ENCODE results near the gene LILRA1. TPM values are rescaled to one million over a fixed set of nuclear protein-coding genes. Genes with fewer than 3 reads are reported as not detected.

Gene LILRA1
- total and polyA plus RNA-seq, 9 of the 15 experiments (the other 6 are each of a cell fraction or from before 2014, with no cell fraction given), result not detected

- H2AFZ ChIP-seq (ENCODE audit: low read depth, low read length), result no peak overlapping the region
- in situ Hi-C loops (cut with MboI) (no loop called here), intact Hi-C loops (cut with micrococcal nuclease) (no loop called here)
- no peak overlapping the region for H3K4me2 ChIP-seq (ENCODE audit: insufficient read depth, low read length)
- no peaks in the 10 kb centered on the region for H3K27me3 ChIP-seq (ENCODE audit: control insufficient read depth in 2 of 2, insufficient read depth in 2 of 2, low read length in 2 of 2)
- CTCF ChIA-PET (ENCODE audit: low intra/inter-chr PET ratio), result no interaction called here
- no peak for ATAC-seq
- H3K27ac ChIP-seq (ENCODE audit: extremely low read depth, low read depth, low read length), result no peak overlapping the region
- no TSS peak for BruUV-seq (replicated peaks)
- no peaks in the 10 kb centered on the region for H3K4me1 ChIP-seq (replicated peaks in 1 of 2; ENCODE audit: control insufficient read depth in 2 of 2, insufficient read depth in 2 of 2, low read length in 2 of 2)
- no peak overlapping the region for H3K9ac ChIP-seq (ENCODE audit: insufficient read depth in 1 of 2, low read depth in 2 of 2, low read length in 2 of 2)
- no peaks in the 10 kb centered on the region for H3K36me3 ChIP-seq (ENCODE audit: control insufficient read depth, insufficient read depth, low read length)
- no peaks in the 10 kb centered on the region for H3K9me3 ChIP-seq (replicated peaks; ENCODE audit: control insufficient read depth, insufficient read depth, low read depth, low read length)
- DNase-seq (ENCODE audit: extremely low read depth in 1 of 4, low spot score in 3 of 4), result no peak
- POLR2A ChIA-PET, result no interaction called here
- no peaks in the 10 kb centered on the region for H4K20me1 ChIP-seq (replicated peaks; ENCODE audit: control insufficient read depth, insufficient read depth, low read length)
- no peak overlapping the region for H3K4me3 ChIP-seq
- FAIRE-seq, result no peak
- WGBS (ENCODE audit: insufficient coverage, low coverage, missing lambda C conversion rate), result 0% methylated on average over 5 of the region's 5 CpGs
- H3K9me1 ChIP-seq (ENCODE audit: control insufficient read depth, insufficient read depth, low read length), result no peaks in the 10 kb centered on the region
- no peaks in the 10 kb centered on the region for H3K79me2 ChIP-seq (ENCODE audit: control insufficient read depth, insufficient read depth, low read length)
- TF ChIP-seq C11orf30 (IDR thresholded peaks at IDR 0.05; ENCODE audit: low read depth) (peak; percentile 45; the same call in 1 of the 2 replicates), NBN (IDR thresholded peaks at IDR 0.05; ENCODE audit: low read depth) (no peak), ZNF224 (CRISPR knock-in tag; IDR thresholded peaks at IDR 0.05) (no peak), ZNF316 (IDR thresholded peaks at IDR 0.05) (peak; percentile 23; the same call in 1 of the 2 replicates)
Measured at GRCh38 chr19:54616821-54617560, 23.6 kb downstream of the LILRA1 start.

DNA sequence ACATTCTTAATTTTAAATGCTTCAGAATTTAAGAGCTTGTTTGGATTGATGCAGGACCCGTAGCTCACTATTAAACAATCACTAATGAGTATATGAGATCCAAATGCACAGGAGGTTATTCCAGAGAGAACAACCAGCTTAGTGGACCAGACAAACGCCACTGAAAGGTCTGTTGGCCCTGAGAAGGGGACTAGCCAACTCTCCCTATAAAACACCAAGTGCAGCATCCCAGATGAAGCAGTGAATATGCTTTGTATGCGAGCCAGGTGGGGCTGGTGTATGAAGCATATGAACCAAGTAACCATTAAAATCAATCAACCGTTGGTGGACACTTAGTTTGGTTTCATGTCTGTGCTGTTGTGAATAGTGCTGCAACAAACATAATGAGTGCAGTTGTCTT is 27.0 kb downstream of the LILRA1 start:
- ATAC-seq, result no peak
- TF ChIP-seq PHTF2 (CRISPR knock-in tag; IDR thresholded peaks at IDR 0.05) (no peak), ZNF444 (CRISPR knock-in tag; IDR thresholded peaks at IDR 0.05) (no peak), FOXM1 (IDR thresholded peaks at IDR 0.05; ENCODE audit: low read depth) (no peak), FOXM1 (CRISPR knock-in tag; IDR thresholded peaks at IDR 0.05; ENCODE audit: low read depth) (no peak), ZNF589 (CRISPR knock-in tag; IDR thresholded peaks at IDR 0.05; ENCODE audit: low read depth) (no peak), SUPT5H (IDR thresholded peaks at IDR 0.05) (no peak), ZNF146 (CRISPR knock-in tag; IDR thresholded peaks at IDR 0.05; ENCODE audit: unreplicated experiment) (no peak), POU5F1 (IDR thresholded peaks at IDR 0.05; ENCODE audit: borderline replicate concordance, low read depth, low read length, partially characterized antibody) (no peak), ZHX1 (conservative IDR thresholded peaks at IDR 0.05; ENCODE audit: low read length) (no peak)
- no TSS peak for BruUV-seq (replicated peaks)
- no peaks in the 10 kb centered on the region for H3K27me3 ChIP-seq (ENCODE audit: control insufficient read depth in 2 of 2, insufficient read depth in 2 of 2, low read length in 2 of 2)
- no peak overlapping the region for H2AFZ ChIP-seq (ENCODE audit: low read depth, low read length)
- no peak overlapping the region for H3K27ac ChIP-seq (ENCODE audit: extremely low read depth, low read depth, low read length)
- 0% methylated on average over 4 of the region's 4 CpGs for WGBS (ENCODE audit: insufficient coverage, low coverage, missing lambda C conversion rate)
- in situ Hi-C loops (cut with MboI) (no loop called here), intact Hi-C loops (cut with micrococcal nuclease) (no loop called here)
- no peak for DNase-seq (ENCODE audit: extremely low read depth in 1 of 4, low spot score in 3 of 4)
- H3K9me1 ChIP-seq (ENCODE audit: control insufficient read depth, insufficient read depth, low read length), result no peaks in the 10 kb centered on the region
- POLR2A ChIA-PET, result interaction anchor here (0.7 kb wide), 1 partner anchor 452 kb away, joined by 3 read pairs; no protein-coding TSS in a partner anchor
- FAIRE-seq, result no peak
- no peak overlapping the region for H3K4me3 ChIP-seq
- no peaks in the 10 kb centered on the region for H3K4me1 ChIP-seq (replicated peaks in 1 of 2; ENCODE audit: control insufficient read depth in 2 of 2, insufficient read depth in 2 of 2, low read length in 2 of 2)
- CTCF ChIA-PET (ENCODE audit: low intra/inter-chr PET ratio), result no interaction called here
- no peaks in the 10 kb centered on the region for H3K9me3 ChIP-seq (replicated peaks; ENCODE audit: control insufficient read depth, insufficient read depth, low read depth, low read length)
- H3K79me2 ChIP-seq (ENCODE audit: control insufficient read depth, insufficient read depth, low read length), result no peaks in the 10 kb centered on the region
- H3K36me3 ChIP-seq (ENCODE audit: control insufficient read depth, insufficient read depth, low read length), result no peaks in the 10 kb centered on the region
- H4K20me1 ChIP-seq (replicated peaks; ENCODE audit: control insufficient read depth, insufficient read depth, low read length), result no peaks in the 10 kb centered on the region
- H3K4me2 ChIP-seq (ENCODE audit: insufficient read depth, low read length), result no peak overlapping the region
- no peak overlapping the region for H3K9ac ChIP-seq (ENCODE audit: insufficient read depth in 1 of 2, low read depth in 2 of 2, low read length in 2 of 2)

Data from K562 (cell line).